GM18873 (cell line): Measurements from ENCODE around the gene TRAM1L1.

Source experiments
- ATAC-seq: cut with Tn5 transposase; IDR thresholded peaks from one replicate; pipeline ENCODE4 v1.9.1; 2021; ENCODE audit warnings: mild to moderate bottlenecking, moderate library complexity, moderate number of reproducible peaks; ENCODE audit not compliant: unreplicated experiment, low FRiP score

TRAM1L1 gene

DNA sequence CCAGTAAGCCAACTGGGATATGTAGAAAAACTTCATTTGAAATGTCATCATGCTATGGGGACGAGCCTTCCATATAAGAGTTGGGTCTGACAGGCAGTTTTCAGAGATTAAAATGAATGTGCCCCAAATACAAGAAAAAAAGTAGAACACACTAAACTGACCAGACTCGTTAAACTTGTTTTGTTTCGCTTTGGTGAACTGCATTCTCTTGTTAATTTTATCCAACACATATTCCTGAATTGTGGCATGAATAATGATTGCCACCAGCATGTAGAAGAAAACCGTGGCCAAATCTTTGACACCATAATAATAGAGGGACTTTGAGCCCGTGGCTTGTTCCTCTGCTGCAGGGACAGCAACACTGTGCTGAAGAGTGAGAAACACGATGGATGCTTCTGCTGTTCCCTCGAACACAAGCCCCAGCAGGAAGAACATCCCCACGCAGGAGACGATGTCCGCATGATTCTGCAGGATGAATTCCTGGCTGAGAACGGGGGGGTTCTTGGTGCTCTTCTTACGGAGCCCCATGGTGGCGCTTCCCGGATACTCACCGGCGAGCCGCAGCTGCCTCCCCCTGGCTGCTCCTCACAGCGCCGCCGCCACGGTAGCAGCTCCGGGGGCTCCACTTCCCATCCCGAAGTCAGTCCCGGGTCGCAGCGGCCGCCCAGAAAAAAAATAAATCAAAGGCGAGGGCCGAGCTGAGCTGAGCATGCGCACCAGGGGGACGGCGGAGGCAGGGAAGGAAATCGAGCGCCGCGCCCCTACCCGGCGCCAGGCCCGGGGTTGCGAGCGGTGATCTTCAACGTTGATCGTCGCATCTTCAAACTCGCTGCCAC, at the start of gene TRAM1L1:
TRAM1L1 (minus strand) TSS at position 711 of the 836 bp plus-strand sequence; CDS start at position 528, 183 bp downstream.
- ATAC-seq = no peak

DNA sequence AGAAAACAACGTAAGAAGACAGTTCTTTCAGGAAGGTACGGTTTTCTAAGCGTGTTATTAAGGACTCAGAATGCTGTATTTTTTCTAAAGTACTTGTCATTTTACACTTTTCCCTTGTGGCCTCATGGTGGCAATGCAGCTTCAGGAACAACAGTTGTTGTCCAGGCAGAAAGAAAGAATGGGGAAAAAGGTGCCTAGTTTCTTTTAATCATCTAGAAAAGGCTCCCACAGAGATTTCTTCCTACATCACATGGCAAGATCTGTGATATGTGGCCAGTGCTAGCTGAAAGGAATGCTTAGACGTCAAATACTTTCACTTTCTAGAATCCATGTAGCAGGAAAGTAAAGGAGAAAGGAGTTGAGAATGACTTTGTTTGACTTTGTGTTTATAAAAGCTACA, 49.0 kb upstream of the TRAM1L1 start:
- no peak for ATAC-seq

DNA sequence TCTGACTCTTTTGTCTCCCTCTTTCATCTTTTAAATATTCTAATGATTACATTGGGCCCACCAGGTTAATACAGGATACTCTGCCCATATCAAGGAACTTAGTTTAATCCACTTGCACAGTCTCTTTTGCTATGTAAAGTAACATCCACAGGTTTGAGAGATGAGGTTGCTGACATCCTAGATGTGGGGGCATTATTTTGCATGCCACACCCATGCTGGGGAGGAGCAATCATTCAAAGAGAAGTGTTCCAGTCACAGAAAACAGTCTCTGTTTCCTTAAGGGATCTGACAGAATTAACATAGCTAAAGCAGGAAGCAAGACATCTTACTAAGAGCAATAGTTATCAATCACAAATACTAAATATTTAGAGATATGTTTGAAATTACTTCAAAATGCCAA, 11.5 kb upstream of the TRAM1L1 start:
- ATAC-seq = no peak

DNA sequence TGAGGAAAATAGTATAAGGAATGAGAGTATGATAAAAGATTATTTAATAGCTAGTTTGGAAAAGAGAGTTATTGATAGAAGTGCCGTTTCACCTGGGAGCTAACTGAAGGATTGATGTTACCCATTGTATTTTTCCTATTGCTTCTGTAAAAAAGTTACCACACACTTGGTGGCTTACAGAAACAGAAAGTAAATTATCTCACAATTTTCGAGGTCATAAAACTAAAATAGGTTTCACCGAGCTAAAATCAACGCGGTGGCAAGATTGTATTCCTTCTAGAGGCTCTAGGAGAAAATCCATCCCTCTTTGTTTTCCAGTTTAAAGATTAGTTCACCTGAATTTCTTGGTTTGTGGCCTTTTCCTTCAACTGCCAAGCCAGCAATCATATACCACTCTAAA, 11.1 kb upstream of the TRAM1L1 start:
- ATAC-seq = no peak

DNA sequence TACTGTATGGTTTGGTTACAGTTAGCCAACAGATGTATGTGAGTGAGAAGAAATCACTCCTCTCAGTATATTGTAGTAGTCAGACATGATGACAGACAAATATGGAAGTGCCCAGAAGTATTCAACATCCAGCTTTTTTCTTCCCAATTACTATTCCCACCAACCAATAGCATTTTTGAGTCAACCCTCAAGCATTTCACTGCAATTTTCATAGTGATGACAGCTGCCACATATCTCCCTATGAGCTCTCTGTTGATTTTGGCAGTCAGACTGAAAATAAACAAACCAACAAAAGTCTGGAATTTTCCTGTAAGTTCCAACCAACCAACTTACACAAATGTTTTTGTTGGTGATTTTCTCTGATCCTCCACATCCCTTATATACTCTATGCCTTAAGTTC, 8.2 kb upstream of the TRAM1L1 start:
- ATAC-seq = no peak

DNA sequence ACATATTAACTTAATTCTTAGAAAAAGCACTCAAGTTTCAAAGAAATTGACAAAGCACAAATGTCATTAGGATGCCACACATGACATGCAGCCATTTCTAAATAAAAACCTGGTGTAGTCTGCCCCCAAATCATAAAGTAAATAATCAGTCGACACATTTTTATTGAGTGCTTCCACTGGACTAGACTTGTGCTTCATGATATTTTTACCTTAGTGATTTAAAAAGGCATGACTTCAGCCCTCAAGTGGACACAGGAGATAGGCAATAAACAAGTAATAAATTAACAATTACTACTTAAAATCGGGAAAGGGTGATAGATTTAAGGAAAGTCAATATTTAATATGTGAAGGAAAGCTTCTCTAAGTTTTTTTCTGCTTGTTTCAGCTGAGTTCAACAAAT, 7.6 kb downstream of the TRAM1L1 start:
- no peak for ATAC-seq

DNA sequence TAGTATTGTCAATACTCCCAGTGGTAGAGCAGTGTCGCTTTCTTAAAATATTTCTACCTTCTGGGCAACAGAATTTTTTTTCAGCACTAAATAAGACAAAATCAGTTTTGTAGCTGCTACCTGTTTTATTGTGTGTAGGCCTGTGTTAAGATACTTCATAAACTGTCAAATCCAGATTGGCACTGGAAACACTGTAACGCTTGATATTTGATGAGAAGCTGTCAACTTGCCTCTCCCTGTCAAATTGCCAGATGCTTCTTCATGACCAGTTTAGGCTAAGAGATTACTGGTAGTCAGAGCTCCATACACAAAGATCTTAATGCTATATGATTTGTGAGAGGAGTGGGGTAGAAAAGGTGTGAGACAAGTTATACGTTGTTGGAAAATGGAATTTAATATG, 17.3 kb downstream of the TRAM1L1 start:
- no peak for ATAC-seq

DNA sequence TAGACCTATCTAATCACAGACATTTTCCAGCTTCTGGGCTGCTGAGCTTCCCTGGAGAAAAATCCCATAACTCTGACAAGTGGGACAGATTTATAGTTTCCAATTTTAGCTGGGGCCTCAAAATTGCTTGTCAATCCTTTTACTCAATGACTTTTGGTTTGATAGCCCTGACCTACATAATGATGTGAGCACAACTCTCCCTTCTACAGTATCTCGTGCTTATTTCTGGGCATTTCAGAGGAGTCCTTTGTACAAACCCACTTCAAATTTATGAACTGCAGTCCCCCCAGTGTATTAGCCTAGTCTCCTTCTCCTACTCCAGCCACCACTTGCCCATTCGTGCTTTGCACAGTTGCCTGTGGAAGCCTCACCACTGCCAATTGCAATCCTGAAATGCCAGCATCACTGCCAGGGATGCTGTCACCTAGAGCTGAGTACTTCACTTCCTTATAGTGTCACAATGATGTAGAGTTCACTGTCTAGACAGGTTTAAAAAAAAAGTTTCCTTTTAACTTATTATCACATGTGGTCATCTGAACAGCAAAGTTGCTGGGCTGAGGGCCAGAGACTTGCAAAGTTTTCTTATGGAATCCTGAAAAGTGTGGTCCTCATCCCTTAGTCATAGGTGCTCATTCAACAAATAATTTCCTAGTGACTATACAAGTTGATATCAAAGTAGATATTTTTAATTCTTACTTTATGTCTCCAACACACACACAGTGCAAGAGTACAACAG, 21.2 kb downstream of the TRAM1L1 start:
- no peak for ATAC-seq

DNA sequence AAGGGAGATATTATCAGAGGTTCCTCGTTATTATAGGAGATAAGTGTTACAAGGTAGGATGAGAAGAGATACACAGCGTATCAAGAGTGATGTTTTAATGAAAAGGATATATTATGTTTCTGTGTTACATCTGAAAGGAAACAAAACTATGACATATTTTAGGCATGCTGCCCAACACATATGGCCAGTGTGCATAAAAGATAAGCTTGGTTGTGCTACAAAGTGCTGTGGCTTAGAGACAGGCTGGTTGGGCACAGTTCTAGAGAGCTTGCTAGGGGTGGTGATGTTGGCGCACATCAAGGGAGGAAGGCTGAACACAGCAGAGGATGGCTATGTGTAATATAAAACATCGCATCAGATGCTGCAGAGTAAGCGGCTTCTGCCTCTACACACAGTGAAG, 42.4 kb downstream of the TRAM1L1 start:
- ATAC-seq = no peak
